A549 treated with Mapracorat at 1 μM for 4 hours (cell line): ENCODE measurements around the gene ZNF211. TPM values are rescaled to one million over a fixed set of nuclear protein-coding genes. Genes with fewer than 3 reads are reported as not detected.

Experiments
- total RNA-seq: library from RNA; stranded (reverse); fragments of 200-300 nt; extraction: Qiagen RNA extraction; gene quantifications from 5 replicates; pipeline ENCODE4 v1.2.3, GENCODE V29; 2022

Gene ZNF211
- 5.3 to 6.7 TPM (median 5.8 TPM) in 5 replicates for total RNA-seq

GRCh38 chr19:57632987-57633831 lies at the start of gene ZNF211:
Gene ZNF211 (plus strand): TSS chr19:57633168. CDS start chr19:57633347, 179 bp downstream.

GRCh38 chr19:57583521-57584416 lies 49.2 kb upstream of the ZNF211 start, which contains the start of gene ZIK1:
Gene ZIK1 (plus strand): TSS chr19:57584145. CDS start chr19:57584357, 212 bp downstream.

DNA sequence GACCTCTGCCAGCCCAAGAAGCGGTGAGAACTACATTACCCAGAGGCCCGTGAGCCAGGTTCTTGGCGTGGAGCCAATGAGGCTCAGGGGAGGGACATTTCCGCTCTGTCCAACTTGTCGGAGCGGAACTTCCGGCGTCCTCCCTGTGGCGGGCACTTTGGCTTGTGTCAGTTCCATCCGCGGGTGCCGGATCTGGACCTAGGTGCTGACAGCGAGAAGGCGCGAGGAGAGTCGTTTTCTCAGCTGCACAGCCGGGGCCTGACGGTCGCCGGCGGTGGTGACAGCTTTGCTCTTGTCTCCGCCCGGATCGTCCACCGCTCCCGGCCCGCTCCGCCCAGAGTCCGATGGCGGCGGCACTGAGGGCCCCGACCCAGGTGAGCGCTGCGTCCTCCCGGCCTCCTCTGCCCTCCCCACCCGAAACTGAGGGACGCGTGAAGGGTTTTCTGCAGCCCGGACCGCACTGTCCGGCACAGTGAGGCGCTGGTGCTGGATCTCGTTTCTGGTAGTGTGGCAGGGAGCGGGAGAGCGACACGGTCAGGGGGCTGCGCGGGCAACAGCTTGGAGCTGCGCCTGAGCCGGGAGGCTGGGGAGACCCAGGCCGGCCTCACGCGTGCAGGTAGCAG lies 33.1 kb upstream of the ZNF211 start, which contains the start of gene ZNF530:
ZNF530 (plus strand) TSS at position 125 of the 623 bp plus-strand sequence. CDS start 4,461 bp downstream, outside the sequence.

DNA sequence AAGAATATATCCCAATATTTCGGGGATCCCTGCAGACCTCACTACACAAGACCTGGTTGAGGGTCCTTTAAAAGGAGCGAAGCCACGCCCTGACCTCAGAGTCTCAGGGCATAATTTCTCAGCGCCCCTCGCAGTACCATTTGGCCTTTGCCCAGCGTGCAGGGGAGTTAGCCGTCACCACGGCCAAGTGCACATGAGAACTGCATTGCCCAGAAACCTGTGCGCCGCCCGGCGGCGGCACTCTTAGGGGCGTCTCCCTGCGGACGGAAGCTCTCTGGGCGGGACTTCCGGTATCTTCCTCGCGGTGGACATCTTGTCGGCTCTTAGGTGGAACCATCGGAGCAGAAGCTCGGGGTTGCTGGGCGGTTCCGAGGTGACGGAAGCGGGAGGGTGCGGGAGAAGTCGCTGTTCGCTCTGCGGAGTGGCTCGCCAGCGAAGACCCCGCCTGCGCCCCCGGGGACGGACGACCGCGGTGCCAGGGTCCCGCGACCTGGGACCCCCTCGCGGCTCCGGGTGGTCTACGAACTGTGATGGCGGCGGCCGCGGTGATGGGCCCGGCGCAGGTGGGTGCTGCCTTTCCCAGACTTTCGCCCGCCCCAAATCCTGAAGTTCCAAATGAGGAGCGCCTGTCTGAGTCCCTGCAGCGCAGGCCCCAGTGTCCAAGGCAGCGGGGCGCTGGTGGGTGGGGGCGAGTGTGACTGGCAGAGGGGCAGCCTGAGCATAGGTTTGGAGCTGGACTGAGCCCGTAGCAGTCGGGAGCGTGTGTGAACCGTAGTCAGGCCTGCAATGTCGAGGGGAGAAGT lies 18.8 kb upstream of the ZNF211 start, which contains the start of gene ZNF134:
ZNF134 (plus strand) TSS at position 302 of the 803 bp plus-strand sequence. CDS start 5,227 bp downstream, outside the sequence.

GRCh38 chr19:57668635-57669034 lies 35.7 kb downstream of the ZNF211 start, which contains the start of gene ZSCAN4:
Gene ZSCAN4 (plus strand): TSS chr19:57668935. CDS start chr19:57676146, 7,211 bp downstream.

Other genes starting within 250 kb of the ZNF211 start
- gene ZNF548, start 243.3 kb upstream of the ZNF211 start, total RNA-seq: 3.3 to 5.0 TPM (median 3.7 TPM) in 5 replicates
- gene ZNF17, start 222.0 kb upstream of the ZNF211 start, total RNA-seq: 3.8 to 7.0 TPM (median 4.9 TPM) in 5 replicates
- 14.1 to 16.4 TPM (median 15.0 TPM) in 5 replicates for gene ZNF749, start 197.8 kb upstream of the ZNF211 start, total RNA-seq
- gene VN1R1, start 176.0 kb upstream of the ZNF211 start, total RNA-seq: 0.06 to 0.11 TPM in 2 of 5 replicates, not detected in the others
- gene ZNF772, start 155.6 kb upstream of the ZNF211 start, total RNA-seq: 0.73 to 1.4 TPM (median 1.2 TPM) in 5 replicates
- 4.9 to 7.9 TPM (median 6.7 TPM) in 5 replicates for gene ZNF419, start 145.4 kb upstream of the ZNF211 start, total RNA-seq
- gene ZNF773, start 133.2 kb upstream of the ZNF211 start, total RNA-seq: 4.1 to 6.7 TPM (median 4.4 TPM) in 5 replicates
- gene ZNF549, start 105.8 kb upstream of the ZNF211 start, total RNA-seq: 1.4 to 1.9 TPM (median 1.7 TPM) in 5 replicates
- gene ZNF550, start 73.3 kb upstream of the ZNF211 start, total RNA-seq: 2.5 to 5.4 TPM (median 3.8 TPM) in 5 replicates
- gene ZNF416, start 54.3 kb upstream of the ZNF211 start, total RNA-seq: 3.4 to 5.0 TPM (median 4.2 TPM) in 5 replicates
- gene ZIK1, start 49.0 kb upstream of the ZNF211 start, total RNA-seq: not detected in 5 replicates
- 4.7 to 5.7 TPM (median 5.1 TPM) in 5 replicates for gene ZNF530, start 33.3 kb upstream of the ZNF211 start, total RNA-seq
- 8.3 to 9.8 TPM (median 8.7 TPM) in 5 replicates for gene ZNF134, start 18.9 kb upstream of the ZNF211 start, total RNA-seq
- not detected in 5 replicates for gene ZSCAN4, start 35.8 kb downstream of the ZNF211 start, total RNA-seq
- gene ZNF551, start 48.8 kb downstream of the ZNF211 start, total RNA-seq: 4.4 to 6.7 TPM (median 5.3 TPM) in 5 replicates
- not detected in 5 replicates for gene ZNF154, start 76.0 kb downstream of the ZNF211 start, total RNA-seq
- gene ZNF671, start 94.5 kb downstream of the ZNF211 start, total RNA-seq: 0.83 to 1.2 TPM (median 1.1 TPM) in 5 replicates
- gene ZNF776, start 113.6 kb downstream of the ZNF211 start, total RNA-seq: 4.0 to 6.8 TPM (median 5.0 TPM) in 5 replicates
- 5.4 to 7.2 TPM (median 6.4 TPM) in 5 replicates for gene ZNF586, start 136.5 kb downstream of the ZNF211 start, total RNA-seq
- gene ZNF552, start 181.7 kb downstream of the ZNF211 start, total RNA-seq: 4.8 to 6.0 TPM (median 5.3 TPM) in 5 replicates
- 7.4 to 8.8 TPM (median 7.7 TPM) in 5 replicates for gene ZNF587B, start 197.1 kb downstream of the ZNF211 start, total RNA-seq
- 4.5 to 8.3 TPM (median 6.6 TPM) in 5 replicates for gene ZNF587, start 216.7 kb downstream of the ZNF211 start, total RNA-seq